ENCODE results near the gene HDLBP.

HDLBP gene

GRCh38 chr2:241215421-241215820 is 100.1 kb downstream of the HDLBP start:
- no peak overlapping the region for H3K27ac ChIP-seq
- DNase-seq = no peak
- H3K27me3 ChIP-seq (replicated peaks) = no peaks in the 10 kb centered on the region
- no peak overlapping the region for H3K4me3 ChIP-seq (ENCODE audit: low read depth, low read length)
- H3K36me3 ChIP-seq (replicated peaks) = no peaks in the 10 kb centered on the region
- no peak for TF ChIP-seq CTCF (IDR thresholded peaks at IDR 0.05; ENCODE audit: low read depth, low read length, missing control alignments)
- in situ Hi-C loops (cut with HindIII; ENCODE audit: low pct_ligation_motif_present, low sequenced_read_pairs) = no loop called here

- Histone ChIP-seq H3K4me3 (ENCODE audit: low read depth, low read length) (no peak overlapping the region), H3K27me3 (replicated peaks) (no peaks in the 10 kb centered on the region), H3K36me3 (replicated peaks) (no peaks in the 10 kb centered on the region), H3K27ac (no peak overlapping the region)
- in situ Hi-C loops (cut with HindIII; ENCODE audit: low pct_ligation_motif_present, low sequenced_read_pairs) = no loop called here
- no peak for DNase-seq
- TF ChIP-seq CTCF (IDR thresholded peaks at IDR 0.05; ENCODE audit: low read depth, low read length, missing control alignments) = no peak
These were observed 100.7 kb downstream of the HDLBP start for GRCh38 chr2:241214766-241215165.

GRCh38 chr2:241214209-241214608 is 101.3 kb downstream of the HDLBP start:
- TF ChIP-seq CTCF (IDR thresholded peaks at IDR 0.05; ENCODE audit: low read depth, low read length, missing control alignments) = no peak
- in situ Hi-C loops (cut with HindIII; ENCODE audit: low pct_ligation_motif_present, low sequenced_read_pairs) = no loop called here

GRCh38 chr2:241213567-241213966 is 101.9 kb downstream of the HDLBP start:
- no peaks in the 10 kb centered on the region for H3K36me3 ChIP-seq (replicated peaks)
- H3K27me3 ChIP-seq (replicated peaks) = no peaks in the 10 kb centered on the region
- TF ChIP-seq CTCF (IDR thresholded peaks at IDR 0.05; ENCODE audit: low read depth, low read length, missing control alignments) = no peak
- in situ Hi-C loops (cut with HindIII; ENCODE audit: low pct_ligation_motif_present, low sequenced_read_pairs) = no loop called here
- no peak for DNase-seq
- H3K4me3 ChIP-seq (ENCODE audit: low read depth, low read length) = no peak overlapping the region
- no peak overlapping the region for H3K27ac ChIP-seq

More at GRCh38 chr2:241214209-241214608, 101.3 kb downstream of the HDLBP start:
- no peak for DNase-seq
- no peaks in the 10 kb centered on the region for H3K36me3 ChIP-seq (replicated peaks)
- no peak overlapping the region for H3K27ac ChIP-seq
- H3K27me3 ChIP-seq (replicated peaks) = no peaks in the 10 kb centered on the region
- no peak overlapping the region for H3K4me3 ChIP-seq (ENCODE audit: low read depth, low read length)

- H3K27me3 ChIP-seq (replicated peaks) = no peaks in the 10 kb centered on the region
- no peak for DNase-seq
- no peak for TF ChIP-seq CTCF (IDR thresholded peaks at IDR 0.05; ENCODE audit: low read depth, low read length, missing control alignments)
- in situ Hi-C loops (cut with HindIII; ENCODE audit: low pct_ligation_motif_present, low sequenced_read_pairs) = no loop called here
- no peaks in the 10 kb centered on the region for H3K36me3 ChIP-seq (replicated peaks)
- no peak overlapping the region for H3K4me3 ChIP-seq (ENCODE audit: low read depth, low read length)
- H3K27ac ChIP-seq = no peak overlapping the region
These were observed 102.4 kb downstream of the HDLBP start for GRCh38 chr2:241213041-241213440.

GRCh38 chr2:241211276-241211675 is 104.2 kb downstream of the HDLBP start:
- Histone ChIP-seq H3K27ac (no peak overlapping the region), H3K27me3 (replicated peaks) (no peaks in the 10 kb centered on the region), H3K36me3 (replicated peaks) (no peaks in the 10 kb centered on the region), H3K4me3 (ENCODE audit: low read depth, low read length) (no peak overlapping the region)
- DNase-seq = no peak
- in situ Hi-C loops (cut with HindIII; ENCODE audit: low pct_ligation_motif_present, low sequenced_read_pairs) = no loop called here
- TF ChIP-seq CTCF (IDR thresholded peaks at IDR 0.05; ENCODE audit: low read depth, low read length, missing control alignments) = no peak

All from brain microvascular endothelial cell (primary cell).